Measurements from ENCODE around the gene YIF1B. TPM values are rescaled to one million over a fixed set of nuclear protein-coding genes. Genes with fewer than 3 reads are reported as not detected.
A peak's percentile ranks its signal among the peaks of the same experiment; 100 is the strongest.

Gene YIF1B
- total RNA-seq, 1 donor from 2014 or later = 33.0 TPM

DNA sequence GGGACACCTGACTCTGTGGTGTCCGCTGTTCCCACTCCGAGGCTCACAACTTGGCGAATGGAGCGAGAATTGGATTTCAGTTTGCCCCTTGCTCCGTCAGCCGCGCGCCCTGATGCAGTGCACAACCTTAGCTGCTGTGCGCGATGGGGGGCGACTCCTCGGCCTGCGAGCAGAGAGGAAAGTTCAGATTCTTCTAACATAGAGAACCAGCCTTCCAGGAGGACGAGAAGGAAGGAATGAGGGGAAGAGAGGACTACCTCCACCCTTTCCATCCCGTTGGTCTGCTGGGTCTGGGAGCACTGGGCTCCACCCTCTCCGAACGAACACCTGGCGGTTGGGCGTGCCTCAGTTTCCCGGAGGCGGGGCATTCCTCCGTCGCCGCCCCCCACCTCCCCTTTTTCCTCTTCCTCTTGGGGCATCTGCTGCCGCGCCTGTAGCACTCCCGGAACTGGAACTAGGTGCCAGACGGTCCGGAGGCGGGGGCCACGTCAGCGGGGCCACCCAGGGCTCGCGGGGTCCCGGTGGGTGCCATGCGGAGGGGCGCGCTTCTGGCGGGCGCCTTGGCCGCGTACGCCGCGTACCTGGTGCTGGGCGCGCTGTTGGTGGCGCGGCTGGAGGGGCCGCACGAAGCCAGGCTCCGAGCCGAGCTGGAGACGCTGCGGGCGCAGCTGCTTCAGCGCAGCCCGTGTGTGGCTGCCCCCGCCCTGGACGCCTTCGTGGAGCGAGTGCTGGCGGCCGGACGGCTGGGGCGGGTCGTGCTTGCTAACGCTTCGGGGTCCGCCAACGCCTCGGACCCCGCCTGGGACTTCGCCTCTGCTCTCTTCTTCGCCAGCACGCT, 3.9 kb upstream of the YIF1B start, which contains the start of gene KCNK6:
Gene KCNK6 (plus strand): TSS at position 425 of the 838 bp plus-strand sequence. CDS start 106 bp downstream, at position 531.
- peaks cover 74% of the 10 kb centered on the region for H3K4me1 ChIP-seq
- peak; percentile 46 for DNase-seq
- intact Hi-C loops (cut with micrococcal nuclease) = no loop called here

DNA sequence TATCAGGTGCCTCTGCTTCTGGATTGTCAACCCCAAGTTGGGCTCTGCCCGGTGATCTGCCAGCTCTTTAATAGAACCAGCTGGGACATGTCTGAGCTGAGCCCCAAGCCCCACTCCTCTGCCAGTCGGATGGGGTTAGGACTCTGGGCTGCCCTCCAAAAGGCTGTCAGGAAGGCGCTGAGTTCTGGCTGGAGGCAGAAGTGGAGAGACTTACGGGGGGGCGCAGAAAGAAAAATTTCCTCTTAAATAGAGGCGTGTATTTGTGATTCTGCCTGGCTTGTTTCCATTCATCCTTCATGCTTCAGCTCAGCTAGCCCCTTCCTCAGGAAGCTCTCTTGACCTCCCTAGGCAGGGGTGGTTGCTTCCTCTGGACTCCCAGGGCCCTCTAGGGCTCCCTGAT, 2.9 kb upstream of the YIF1B start:
- Histone ChIP-seq H3K27me3 (ENCODE audit: low read depth) (no peaks in the 10 kb centered on the region), H3K27ac (replicated peaks) (peak overlapping the region; percentile 87), H3K4me3 (peak overlapping the region; percentile 83), H3K4me1 (peaks cover 75% of the 10 kb centered on the region), H3K36me3 (no peaks in the 10 kb centered on the region), H3K9me3 (replicated peaks) (no peaks in the 10 kb centered on the region)
- peak; percentile 55 for DNase-seq
- intact Hi-C loops (cut with micrococcal nuclease) = no loop called here
- TF ChIP-seq, protein P1, sequence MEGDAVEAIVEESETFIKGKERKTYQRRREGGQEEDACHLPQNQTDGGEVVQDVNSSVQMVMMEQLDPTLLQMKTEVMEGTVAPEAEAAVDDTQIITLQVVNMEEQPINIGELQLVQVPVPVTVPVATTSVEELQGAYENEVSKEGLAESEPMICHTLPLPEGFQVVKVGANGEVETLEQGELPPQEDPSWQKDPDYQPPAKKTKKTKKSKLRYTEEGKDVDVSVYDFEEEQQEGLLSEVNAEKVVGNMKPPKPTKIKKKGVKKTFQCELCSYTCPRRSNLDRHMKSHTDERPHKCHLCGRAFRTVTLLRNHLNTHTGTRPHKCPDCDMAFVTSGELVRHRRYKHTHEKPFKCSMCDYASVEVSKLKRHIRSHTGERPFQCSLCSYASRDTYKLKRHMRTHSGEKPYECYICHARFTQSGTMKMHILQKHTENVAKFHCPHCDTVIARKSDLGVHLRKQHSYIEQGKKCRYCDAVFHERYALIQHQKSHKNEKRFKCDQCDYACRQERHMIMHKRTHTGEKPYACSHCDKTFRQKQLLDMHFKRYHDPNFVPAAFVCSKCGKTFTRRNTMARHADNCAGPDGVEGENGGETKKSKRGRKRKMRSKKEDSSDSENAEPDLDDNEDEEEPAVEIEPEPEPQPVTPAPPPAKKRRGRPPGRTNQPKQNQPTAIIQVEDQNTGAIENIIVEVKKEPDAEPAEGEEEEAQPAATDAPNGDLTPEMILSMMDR (IDR thresholded peaks at IDR 0.05; ENCODE audit: borderline replicate concordance) = no peak

More for the DNA sequence above, 3.9 kb upstream of the YIF1B start, which contains the start of gene KCNK6:
- no peaks in the 10 kb centered on the region for H3K9me3 ChIP-seq (replicated peaks)
- peaks cover 4% of the 10 kb centered on the region for H3K36me3 ChIP-seq
- no peaks in the 10 kb centered on the region for H3K27me3 ChIP-seq (ENCODE audit: low read depth)
- H3K4me3 ChIP-seq = peak within 1 kb of the TSS; percentile 83
- TF ChIP-seq, protein P1 (IDR thresholded peaks at IDR 0.05; ENCODE audit: borderline replicate concordance) = no peak
- H3K27ac ChIP-seq (replicated peaks) = peak within 1 kb of the TSS; percentile 87

DNA sequence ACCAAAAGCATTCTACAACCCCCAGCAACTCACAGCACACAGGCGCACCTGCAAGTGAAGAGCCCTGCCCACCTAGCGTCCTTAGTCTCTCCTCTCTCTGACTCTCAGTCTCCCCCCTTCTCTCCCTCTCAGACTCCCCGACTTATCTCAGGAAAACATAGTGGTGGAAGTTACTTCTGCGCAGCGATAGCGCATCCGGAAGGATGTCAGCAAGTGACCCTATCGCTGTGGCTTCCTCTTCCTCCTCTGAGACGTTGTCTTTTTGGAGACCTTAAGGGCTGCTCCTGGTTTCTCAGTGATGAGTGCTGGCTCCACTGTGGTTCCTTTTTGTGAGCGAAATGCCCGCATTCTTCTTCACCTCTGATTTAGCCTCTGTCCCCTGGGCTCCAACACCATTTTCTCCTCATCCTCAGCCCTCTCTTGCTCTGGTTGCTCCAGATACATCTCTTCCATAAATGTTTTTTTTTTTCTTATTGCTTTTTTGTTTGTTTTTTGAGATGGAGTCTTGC, 1.4 kb upstream of the YIF1B start:
- no peaks in the 10 kb centered on the region for H3K9me3 ChIP-seq (replicated peaks)
- no peak for DNase-seq
- intact Hi-C loops (cut with micrococcal nuclease) = no loop called here
- H3K27ac ChIP-seq (replicated peaks) = peak overlapping the region; percentile 93
- peaks cover 69% of the 10 kb centered on the region for H3K4me1 ChIP-seq
- no peaks in the 10 kb centered on the region for H3K36me3 ChIP-seq
- TF ChIP-seq, protein P1 (IDR thresholded peaks at IDR 0.05; ENCODE audit: borderline replicate concordance) = no peak
- peak overlapping the region; percentile 70 for H3K4me3 ChIP-seq
- H3K27me3 ChIP-seq (ENCODE audit: low read depth) = no peaks in the 10 kb centered on the region

DNA sequence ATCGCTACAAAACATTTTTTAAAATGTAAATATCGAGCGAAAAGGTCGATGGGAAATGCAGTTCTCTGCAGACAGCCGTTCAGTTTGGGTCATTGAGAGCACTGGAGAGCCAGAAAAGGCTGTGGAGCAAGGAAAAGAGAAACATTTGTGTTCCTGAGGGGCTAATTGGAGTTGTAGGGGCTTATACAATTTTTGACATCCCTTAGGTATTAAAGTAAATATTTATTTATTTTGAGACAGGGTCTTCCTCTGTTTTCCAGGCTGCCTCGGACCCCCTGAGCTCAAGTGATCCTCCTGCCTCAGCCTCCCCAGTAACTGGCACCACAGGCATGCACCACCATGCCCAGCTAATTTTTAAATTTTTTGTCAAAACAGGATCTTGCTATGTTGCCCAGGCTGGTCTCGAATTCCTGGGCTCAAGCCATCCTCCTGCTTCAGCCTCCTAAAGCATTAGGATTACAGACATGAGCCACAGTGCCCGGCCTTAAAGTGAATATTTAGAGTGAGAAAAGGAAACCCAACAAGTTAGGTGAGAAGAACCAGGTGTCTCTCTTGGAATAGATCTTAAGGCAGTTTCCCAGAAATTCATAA, 825 bp upstream of the YIF1B start:
- H3K36me3 ChIP-seq = no peaks in the 10 kb centered on the region
- H3K9me3 ChIP-seq (replicated peaks) = no peaks in the 10 kb centered on the region
- peaks cover 63% of the 10 kb centered on the region for H3K4me1 ChIP-seq
- intact Hi-C loops (cut with micrococcal nuclease) = no loop called here
- TF ChIP-seq, protein P1 (IDR thresholded peaks at IDR 0.05; ENCODE audit: borderline replicate concordance) = no peak
- no peak for DNase-seq
- H3K4me3 ChIP-seq = peak overlapping the region; percentile 70
- no peaks in the 10 kb centered on the region for H3K27me3 ChIP-seq (ENCODE audit: low read depth)
- peak overlapping the region; percentile 93 for H3K27ac ChIP-seq (replicated peaks)

DNA sequence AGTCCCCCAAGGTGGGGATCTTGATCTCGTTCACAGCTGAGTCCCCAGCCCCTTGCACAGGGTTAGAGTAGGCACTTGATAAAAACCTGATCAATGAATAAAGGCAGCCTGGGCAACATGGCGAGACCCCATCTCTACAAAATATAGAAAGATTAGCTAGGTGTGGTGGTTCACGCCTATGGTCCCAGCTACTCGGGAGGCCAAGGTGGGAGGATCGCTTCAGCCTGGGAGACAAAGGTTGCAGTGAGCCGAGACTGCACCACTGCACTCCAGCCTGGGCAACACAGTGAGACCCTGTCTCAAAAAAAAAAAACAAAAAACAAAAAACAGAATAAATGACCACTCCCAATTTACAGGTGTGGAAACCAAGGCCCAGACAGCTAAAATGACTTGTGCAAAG, 4.8 kb downstream of the YIF1B start:
- H3K36me3 ChIP-seq = peaks cover 35% of the 10 kb centered on the region
- intact Hi-C loops (cut with micrococcal nuclease) = no loop called here
- no peak overlapping the region for H3K4me3 ChIP-seq
- peaks cover 11% of the 10 kb centered on the region for H3K4me1 ChIP-seq
- TF ChIP-seq, protein P1 (IDR thresholded peaks at IDR 0.05; ENCODE audit: borderline replicate concordance) = no peak
- no peak overlapping the region for H3K27ac ChIP-seq (replicated peaks)
- DNase-seq = no peak
- no peaks in the 10 kb centered on the region for H3K9me3 ChIP-seq (replicated peaks)
- no peaks in the 10 kb centered on the region for H3K27me3 ChIP-seq (ENCODE audit: low read depth)
